HG03103 (cell line): ENCODE measurements around the gene THRA.

ENCODE experiments used
- ATAC-seq: cut with Tn5 transposase; IDR thresholded peaks from one replicate; pipeline ENCODE4 v1.9.1; 2021; ENCODE audit warnings: low read depth; ENCODE audit not compliant: unreplicated experiment

The THRA gene

DNA sequence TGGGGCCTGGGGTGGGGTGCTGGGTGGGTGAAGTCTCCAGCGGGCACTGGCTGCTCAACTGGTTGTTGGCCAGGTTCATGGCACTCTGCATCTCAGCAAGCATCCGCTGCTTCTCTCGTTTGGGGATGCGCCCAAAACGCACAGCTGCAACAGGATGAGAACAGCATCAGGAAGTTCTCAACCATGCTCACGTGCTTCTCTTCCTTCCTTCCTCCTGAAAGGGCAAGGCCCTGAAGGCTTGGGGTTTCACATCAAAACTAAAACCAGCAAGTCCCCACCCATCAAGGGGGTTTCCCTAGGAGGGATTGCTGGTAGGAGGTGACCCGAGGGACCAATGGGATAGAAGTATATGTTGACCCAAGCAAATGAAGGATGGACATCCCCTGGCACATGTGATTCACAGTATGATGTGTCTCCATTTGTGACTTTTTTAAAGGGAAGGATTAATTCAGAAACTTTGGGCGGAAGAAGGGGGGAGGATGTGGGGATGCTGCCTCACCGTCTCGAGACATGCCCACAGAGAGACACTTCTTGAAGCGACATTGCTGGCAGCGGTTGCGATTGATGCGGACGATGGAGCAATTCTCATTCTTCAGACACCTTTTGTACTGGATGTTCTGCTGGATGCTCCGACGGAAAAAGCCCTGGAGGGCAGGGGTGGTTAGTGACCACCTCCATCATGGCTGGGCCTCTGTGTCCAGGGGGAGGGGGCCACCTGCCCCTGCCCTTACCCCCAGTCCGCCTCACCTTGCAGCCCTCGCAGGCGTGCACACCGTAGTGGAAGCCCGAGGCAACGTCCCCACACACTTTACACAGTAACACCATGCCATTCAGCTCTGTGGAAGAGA lies 33.4 kb downstream of the THRA start:
- no peak for ATAC-seq

- no peak for ATAC-seq
Measured at GRCh38 chr17:40097087-40097486, 34.3 kb downstream of the THRA start.

DNA sequence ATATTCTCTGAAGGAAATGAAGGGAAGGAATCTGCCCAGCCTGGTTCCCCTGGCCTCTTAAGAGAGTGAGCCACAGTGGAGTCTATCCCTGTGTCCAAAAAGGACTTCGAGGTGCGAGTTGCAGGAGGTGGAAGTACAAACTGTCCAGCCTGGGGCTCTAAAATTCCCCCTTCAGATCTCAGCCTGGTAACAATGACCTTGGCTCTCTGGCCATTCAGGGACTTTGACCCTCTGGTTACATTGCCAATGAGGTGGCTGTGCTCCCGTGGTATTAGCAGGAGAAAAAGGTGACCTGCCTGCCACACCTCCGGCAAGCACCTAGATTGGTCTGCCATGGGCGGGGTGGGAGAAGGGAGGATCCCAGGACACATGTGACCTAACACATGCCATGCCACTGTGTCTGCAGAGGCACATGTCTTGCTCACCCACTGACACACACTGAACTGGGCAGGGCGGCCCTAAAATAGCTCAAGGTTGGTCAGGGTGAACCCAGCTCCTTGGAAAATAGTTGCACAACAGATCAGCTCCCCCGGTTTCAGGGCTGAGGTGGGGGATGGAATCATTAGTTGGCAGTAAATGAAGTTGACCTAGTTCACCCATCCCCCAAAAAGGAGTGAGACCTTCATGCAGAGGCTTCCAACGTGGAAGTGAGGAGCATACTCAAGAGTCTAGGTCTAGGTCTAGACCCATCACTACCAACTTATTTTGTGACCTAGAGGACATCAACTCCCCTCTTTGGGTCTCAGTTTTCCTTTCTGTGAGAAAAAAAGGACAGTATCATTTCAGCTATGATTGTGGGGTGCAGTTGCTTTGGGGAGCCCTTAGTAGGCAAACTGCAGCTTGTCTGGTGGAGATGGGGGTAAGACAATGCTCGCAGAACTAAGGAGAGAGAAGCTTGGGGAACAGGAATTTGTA lies 35.4 kb downstream of the THRA start:
- no peak for ATAC-seq

DNA sequence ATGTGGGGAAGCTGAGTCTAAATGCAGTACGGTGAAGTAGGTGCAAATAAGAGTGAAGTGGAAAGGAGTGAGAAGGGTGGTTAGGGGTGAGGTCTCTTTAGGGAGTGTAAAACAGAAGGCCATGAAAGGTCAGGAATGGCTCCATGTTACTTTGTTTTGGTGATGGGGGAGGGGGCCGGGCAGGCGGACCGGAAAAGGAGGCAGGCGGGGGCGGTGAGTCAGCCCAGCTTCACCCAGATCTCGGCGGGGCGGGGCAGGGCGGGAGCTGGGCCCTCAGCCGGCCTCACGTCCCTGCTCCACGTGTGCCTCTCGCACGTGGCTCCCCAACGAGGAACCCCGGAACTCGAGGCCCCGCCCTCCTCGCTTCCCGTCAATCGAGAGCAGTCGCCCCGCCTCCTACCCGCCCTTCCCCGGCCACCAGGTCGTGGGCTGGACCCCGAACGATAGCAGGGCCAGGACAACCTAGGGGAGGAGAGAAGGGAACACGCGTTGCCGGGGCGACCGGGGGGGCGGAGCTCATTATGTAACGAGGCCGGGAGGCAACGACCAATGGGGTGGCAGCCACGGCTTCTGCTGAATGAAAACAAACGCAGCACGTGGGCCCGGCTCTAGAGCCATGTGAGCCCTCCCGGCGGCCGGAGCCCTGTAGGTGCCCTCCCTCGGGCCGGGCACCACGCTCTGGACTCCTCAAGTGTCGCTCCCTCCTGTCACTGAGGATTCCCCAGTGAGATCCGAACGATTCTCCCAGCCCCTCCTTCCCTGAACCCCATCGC lies 36.3 kb downstream of the THRA start:
- peak; percentile 55 for ATAC-seq

GRCh38 chr17:40099619-40100418 lies 37.1 kb downstream of the THRA start:
- ATAC-seq: no peak

DNA sequence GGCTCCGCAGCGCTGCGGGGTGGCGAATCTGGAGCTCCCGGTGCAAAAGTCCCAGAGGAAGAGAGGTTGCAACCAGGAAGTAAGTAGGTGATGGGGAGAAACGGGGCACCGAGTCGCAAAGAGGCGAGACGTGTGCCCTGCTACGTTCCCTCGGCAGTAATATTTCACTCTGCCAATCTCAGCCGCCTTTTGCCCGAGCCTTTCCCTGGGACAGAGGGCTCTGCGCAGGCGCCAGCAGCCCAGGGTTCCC lies 37.6 kb downstream of the THRA start, which contains the start of gene NR1D1:
Gene NR1D1 (minus strand): TSS at position 171 of the 250 bp plus-strand sequence. CDS start 495 bp downstream, outside the sequence.
- ATAC-seq: no peak

DNA sequence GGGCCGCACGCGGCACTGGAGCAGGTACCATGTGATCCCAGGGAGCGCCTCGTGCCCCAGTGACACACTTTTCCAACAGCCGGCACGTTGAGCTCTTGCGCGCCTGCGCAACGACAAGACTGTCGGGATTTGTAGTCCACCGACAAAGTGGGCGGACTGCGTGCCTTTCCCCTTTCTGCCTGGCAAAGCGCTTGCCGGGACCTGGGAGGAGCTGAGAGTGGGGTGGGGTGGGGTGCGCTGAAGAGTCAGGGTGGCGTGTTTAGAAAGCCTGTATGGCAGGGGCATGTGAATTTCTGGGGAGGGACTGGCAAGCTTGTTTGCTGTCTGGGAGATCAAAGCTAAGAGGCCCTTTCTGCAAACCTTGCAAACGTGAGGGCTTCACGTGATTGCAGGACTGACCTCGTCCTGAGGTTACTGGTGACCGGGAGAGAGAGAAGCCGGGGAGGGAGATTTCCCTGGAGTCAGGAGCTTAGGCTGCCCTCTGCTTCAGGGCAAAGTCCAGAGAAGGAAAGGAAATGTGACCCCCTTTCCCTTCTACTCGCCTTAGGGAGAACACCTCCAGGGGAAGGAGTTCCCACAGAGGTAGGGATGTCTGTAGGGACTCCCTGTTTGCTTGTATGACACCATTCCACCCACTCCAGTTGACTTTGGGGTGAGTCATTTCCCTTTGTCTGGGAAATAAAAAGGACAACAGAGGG lies 38.1 kb downstream of the THRA start:
- no peak for ATAC-seq

- ATAC-seq: no peak
Measured at GRCh38 chr17:40101367-40102210, 38.8 kb downstream of the THRA start.

DNA sequence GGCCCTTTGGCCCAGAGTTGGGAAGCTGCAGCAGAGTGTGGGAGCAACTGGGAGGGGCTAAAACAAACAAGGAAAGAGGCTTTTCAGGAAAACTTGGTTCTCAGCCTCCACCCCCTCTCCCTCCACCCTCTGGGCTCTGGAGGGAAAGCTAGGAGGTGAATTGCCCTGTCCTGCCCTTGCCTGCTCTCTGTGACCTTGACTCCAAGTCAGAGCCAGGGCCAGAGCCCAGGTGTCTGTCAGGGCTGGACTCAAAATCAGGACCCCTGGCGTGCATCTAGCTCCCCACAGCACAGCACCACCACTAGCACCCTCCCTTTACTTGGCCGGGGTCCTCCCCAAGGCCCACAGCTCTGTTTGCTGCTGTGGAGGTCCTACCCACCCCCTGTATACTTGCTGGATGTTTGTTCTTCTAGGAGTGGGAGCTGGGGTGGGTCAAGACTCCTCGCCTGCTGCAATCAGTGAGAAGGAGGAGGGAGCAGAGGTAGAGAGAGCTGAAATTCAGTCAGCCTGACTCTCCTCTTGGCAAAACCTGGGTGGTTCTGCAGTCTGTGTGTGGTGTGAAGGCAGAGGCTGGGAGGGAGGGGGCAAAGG lies 40.4 kb downstream of the THRA start:
- no peak for ATAC-seq

GRCh38 chr17:40103688-40104087 lies 40.9 kb downstream of the THRA start:
- no peak for ATAC-seq

DNA sequence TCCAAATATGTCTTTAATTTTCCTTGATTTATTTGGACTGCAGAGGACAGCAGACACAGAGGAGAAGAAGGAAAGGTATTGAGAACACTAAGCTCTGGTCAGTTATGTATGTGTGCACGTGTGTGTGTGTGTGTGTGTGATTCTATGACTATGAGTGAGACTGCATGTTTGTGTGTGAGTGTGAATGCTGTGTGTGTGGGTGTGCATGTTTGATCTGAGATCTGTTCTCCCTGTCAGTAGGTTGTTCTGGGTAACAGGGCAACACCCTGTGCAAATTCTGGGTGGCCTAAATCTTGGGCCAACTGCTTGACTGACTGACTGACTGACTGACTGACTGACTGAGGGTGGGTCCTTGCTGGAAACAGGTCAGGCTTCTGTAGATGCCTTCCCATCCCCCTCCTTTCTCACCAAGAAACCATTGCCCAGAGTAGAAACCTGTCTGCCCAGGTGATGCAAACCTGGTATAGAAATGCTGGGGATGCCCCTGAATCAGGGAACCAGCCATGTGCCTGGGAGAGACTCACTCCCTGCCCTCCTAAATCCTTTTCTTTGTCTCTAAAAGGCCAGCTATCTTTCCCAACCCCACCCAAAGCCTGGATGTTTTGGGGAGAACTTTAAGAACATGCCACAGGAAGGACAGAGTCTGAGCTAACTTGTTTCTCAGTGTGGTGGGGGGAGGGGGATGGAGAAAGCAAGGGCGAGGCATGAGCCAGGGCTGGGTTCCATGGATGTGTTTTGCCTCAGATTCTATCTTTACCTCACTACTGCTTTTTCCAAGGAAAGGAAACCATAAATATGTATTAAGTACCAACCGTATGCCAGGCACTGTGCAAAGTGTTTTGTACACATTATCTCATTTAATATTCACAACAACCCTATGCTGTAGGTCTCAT lies 42.1 kb downstream of the THRA start:
- ATAC-seq: no peak

DNA sequence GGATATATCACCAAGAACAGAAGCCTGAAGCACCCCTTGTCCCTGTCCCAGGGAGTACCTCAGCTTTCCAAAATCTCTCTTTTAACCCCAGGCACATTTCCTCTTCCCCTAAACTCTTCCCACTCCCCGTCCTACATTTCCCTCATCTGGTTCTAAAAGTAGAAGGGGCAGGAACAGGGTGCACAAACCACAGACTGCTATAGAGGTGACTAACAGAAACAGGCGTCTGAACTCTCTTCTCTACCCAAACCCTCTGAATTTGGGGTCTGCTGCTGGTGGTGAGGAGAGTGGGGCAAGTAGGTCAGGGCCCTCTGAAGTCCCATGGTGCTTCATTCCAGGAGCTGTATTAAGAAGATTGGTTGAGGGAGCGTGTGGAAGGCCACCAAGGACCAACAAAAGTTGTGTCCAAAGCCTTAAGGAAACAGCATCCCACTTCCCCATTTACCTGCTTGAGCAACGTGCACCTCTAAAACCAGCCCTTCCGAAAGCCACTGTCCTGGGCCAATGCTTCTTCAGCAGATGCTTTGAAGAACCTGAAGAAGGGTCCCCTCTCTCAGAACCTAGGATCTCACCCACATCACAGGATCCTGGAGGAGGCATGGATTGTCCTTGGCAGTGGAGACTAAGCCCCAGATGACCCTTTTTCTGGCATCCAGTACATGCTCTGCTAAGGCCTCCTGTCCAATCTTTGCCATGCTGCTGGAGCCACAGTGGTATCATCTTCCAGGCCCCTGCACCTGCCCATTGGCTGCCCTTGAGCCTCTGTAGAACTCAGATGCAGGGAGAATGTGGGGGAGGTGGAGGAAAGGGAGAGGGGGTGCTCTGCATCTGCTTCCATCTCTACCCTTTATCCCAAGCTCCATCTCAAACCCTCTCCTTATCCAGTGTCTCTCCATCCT lies 43.3 kb downstream of the THRA start:
- no peak for ATAC-seq

DNA sequence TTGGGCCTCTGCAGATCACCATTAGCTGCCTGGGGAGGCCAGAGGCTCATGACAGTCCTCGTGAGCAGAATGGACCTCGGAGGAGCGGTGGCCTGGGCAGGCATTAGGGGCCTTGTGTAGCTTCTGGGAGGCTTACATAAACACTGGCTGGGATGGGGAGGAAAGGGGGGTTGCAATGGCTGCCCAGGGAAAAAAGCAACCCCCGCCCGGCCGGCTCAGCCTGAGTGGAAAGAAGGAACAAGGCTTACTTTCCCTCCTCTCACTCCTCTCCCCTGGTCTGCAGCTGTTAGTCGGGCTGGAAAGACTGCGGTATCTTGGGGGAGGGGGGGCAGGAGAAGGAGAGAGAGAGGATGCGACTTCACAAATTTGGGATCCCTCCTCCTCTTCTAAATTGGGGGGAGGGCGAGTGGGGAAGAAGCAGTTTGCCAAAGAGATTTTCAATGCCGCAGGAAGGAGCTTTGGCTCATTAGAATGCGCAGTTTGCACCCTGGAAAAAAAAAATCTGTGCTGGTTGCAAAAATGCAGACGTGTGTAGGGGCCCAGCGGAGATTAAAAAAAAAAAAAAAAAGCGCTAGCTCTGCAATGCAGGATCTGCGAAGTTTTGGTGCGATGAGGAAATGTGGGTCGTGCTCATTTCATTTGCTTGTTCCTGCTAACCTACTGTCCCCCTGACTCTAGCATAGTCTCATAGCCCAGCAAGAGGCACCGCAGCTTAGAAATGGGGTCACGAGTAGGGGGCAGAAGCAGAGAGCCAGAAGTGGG lies 44.2 kb downstream of the THRA start:
- no peak for ATAC-seq

- ATAC-seq: no peak
Measured at GRCh38 chr17:40107522-40108174, 44.9 kb downstream of the THRA start.
